ENCODE results near the gene PPARA. TPM values are rescaled to one million over a fixed set of nuclear protein-coding genes. Genes with fewer than 3 reads are reported as not detected.

PPARA gene
- total and polyA plus RNA-seq, 7 experiments from 2014 or later = 3.7 to 21.6 (median 16.4) TPM

GRCh38 chr22:46213052-46213451 lies 62.7 kb downstream of the PPARA start:
- Histone ChIP-seq H3K4me3 (ENCODE audit: low read length) (no peak overlapping the region), H3K9me3 (ENCODE audit: control insufficient read depth in 2 of 3, low read length in 3 of 3) (peaks cover 0 to 8% (median 0%) of the 10 kb centered on the region in 3 experiments), H3K27me3 (ENCODE audit: control insufficient read depth in 2 of 2, insufficient read depth in 2 of 2, low read length in 2 of 2) (no peaks in the 10 kb centered on the region), H3K4me1 (ENCODE audit: control insufficient read depth in 2 of 2, insufficient read depth in 2 of 2, low read length in 2 of 2) (no peaks in the 10 kb centered on the region), H3K36me3 (ENCODE audit: control insufficient read depth in 2 of 3, insufficient read depth in 3 of 3, low read length in 3 of 3) (peaks cover 0 to 28% (median 0%) of the 10 kb centered on the region in 3 experiments), H3K27ac (ENCODE audit: low read depth, low read length) (no peak overlapping the region)
- H3K27ac Mint-ChIP-seq = peak overlapping the region in 1 of 9 donors; percentile 9
- POLR2A ChIA-PET = no interaction called here
- CTCF ChIA-PET = no interaction called here
- ATAC-seq (no peak), DNase-seq (no peak)
- intact Hi-C loops (cut with micrococcal nuclease) = no loop called here
- peaks cover 0 to 9% (median 0%) of the 10 kb centered on the region in 7 donors for H3K4me1 Mint-ChIP-seq
- no peaks in the 10 kb centered on the region for H3K27me3 Mint-ChIP-seq
- peaks cover 8 to 26% (median 13%) of the 10 kb centered on the region in 11 donors for H3K9me3 Mint-ChIP-seq
- H3K36me3 Mint-ChIP-seq = peaks cover 19 to 84% (median 60%) of the 10 kb centered on the region in 5 donors
- H3K4me3 Mint-ChIP-seq = no peak overlapping the region

GRCh38 chr22:46214149-46214548 lies 63.8 kb downstream of the PPARA start:
- peaks cover 1 to 19% (median 6%) of the 10 kb centered on the region in 11 donors for H3K9me3 Mint-ChIP-seq
- no peak for ATAC-seq
- H3K4me3 ChIP-seq (ENCODE audit: low read length) = no peak overlapping the region
- intact Hi-C loops (cut with micrococcal nuclease) = no loop called here
- H3K36me3 ChIP-seq (ENCODE audit: control insufficient read depth in 2 of 3, insufficient read depth in 3 of 3, low read length in 3 of 3) = peaks cover 0 to 23% (median 0%) of the 10 kb centered on the region in 3 experiments
- ChIA-PET POLR2A (no interaction called here), CTCF (interaction anchor here (0.5 kb wide), 1 partner anchor 70 kb away, joined by 5 read pairs; no protein-coding TSS in a partner anchor)
- no peak overlapping the region for H3K4me3 Mint-ChIP-seq
- no peaks in the 10 kb centered on the region for H3K27me3 Mint-ChIP-seq
- H3K36me3 Mint-ChIP-seq = peaks cover 12 to 77% (median 55%) of the 10 kb centered on the region in 5 donors
- H3K4me1 ChIP-seq (ENCODE audit: control insufficient read depth in 2 of 2, insufficient read depth in 2 of 2, low read length in 2 of 2) = no peaks in the 10 kb centered on the region
- no peaks in the 10 kb centered on the region for H3K27me3 ChIP-seq (ENCODE audit: control insufficient read depth in 2 of 2, insufficient read depth in 2 of 2, low read length in 2 of 2)
- H3K27ac ChIP-seq (ENCODE audit: low read depth, low read length) = no peak overlapping the region
- H3K4me1 Mint-ChIP-seq = peaks cover 0 to 9% (median 0%) of the 10 kb centered on the region in 7 donors
- H3K9me3 ChIP-seq (ENCODE audit: control insufficient read depth in 2 of 3, low read length in 3 of 3) = peaks cover 0 to 2% (median 0%) of the 10 kb centered on the region in 3 experiments
- H3K27ac Mint-ChIP-seq = no peak overlapping the region
- DNase-seq = no peak

DNA sequence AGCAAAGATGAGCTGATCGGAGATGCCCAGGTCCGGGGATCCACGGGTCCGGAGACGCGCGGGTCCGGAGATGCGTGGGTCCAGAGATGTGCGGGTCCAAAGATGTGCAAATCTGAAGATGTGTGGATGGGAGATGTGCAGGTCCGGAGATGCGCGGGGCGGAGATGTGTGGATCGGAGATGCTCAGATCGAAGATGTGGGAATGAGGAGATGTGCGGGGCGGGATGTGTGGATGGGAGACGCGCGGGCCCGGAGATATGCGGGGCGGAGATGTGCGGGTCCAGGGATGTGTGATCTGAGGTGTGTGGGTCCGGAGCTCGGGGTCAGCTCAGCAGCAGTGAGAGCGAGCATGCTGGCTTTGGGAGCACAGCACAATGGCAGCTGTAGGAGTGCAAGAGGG lies 64.3 kb downstream of the PPARA start:
- ATAC-seq (no peak), DNase-seq (no peak)
- no peaks in the 10 kb centered on the region for H3K9me3 ChIP-seq (ENCODE audit: control insufficient read depth in 2 of 3, low read length in 3 of 3)
- Mint-ChIP-seq H3K4me3 (no peak overlapping the region), H3K36me3 (peaks cover 10 to 77% (median 55%) of the 10 kb centered on the region in 5 donors), H3K9me3 (peaks cover 0 to 15% (median 1%) of the 10 kb centered on the region in 11 donors), H3K4me1 (peaks cover 0 to 12% (median 4%) of the 10 kb centered on the region in 7 donors), H3K27me3 (no peaks in the 10 kb centered on the region), H3K27ac (peak overlapping the region in 1 of 9 donors; percentile 52)
- intact Hi-C loops (cut with micrococcal nuclease) = no loop called here
- no peaks in the 10 kb centered on the region for H3K4me1 ChIP-seq (ENCODE audit: control insufficient read depth in 2 of 2, insufficient read depth in 2 of 2, low read length in 2 of 2)
- H3K27ac ChIP-seq (ENCODE audit: low read depth, low read length) = no peak overlapping the region
- no peaks in the 10 kb centered on the region for H3K27me3 ChIP-seq (ENCODE audit: control insufficient read depth in 2 of 2, insufficient read depth in 2 of 2, low read length in 2 of 2)
- ChIA-PET POLR2A (no interaction called here), CTCF (interaction anchor here (0.5 kb wide), 1 partner anchor 70 kb away, joined by 5 read pairs; no protein-coding TSS in a partner anchor)
- no peak overlapping the region for H3K4me3 ChIP-seq (ENCODE audit: low read length)
- peaks cover 0 to 28% (median 0%) of the 10 kb centered on the region in 3 experiments for H3K36me3 ChIP-seq (ENCODE audit: control insufficient read depth in 2 of 3, insufficient read depth in 3 of 3, low read length in 3 of 3)

DNA sequence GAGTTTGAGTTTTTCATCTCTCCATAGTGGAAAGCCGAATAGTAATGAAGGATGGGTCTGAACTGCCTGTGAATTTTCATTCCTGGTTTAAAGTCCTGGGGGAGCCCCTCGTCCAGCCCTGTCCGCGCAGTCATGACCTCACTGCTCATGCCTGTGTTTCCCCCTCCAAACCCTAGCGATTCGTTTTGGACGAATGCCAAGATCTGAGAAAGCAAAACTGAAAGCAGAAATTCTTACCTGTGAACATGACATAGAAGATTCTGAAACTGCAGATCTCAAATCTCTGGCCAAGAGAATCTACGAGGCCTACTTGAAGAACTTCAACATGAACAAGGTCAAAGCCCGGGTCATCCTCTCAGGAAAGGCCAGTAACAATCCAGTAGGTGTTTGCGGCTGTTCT lies 69.3 kb downstream of the PPARA start:
- ATAC-seq (no peak), DNase-seq (peak in 2 of 9 donors; percentile 2 to 7)
- H3K27me3 ChIP-seq (ENCODE audit: control insufficient read depth in 2 of 2, insufficient read depth in 2 of 2, low read length in 2 of 2) = no peaks in the 10 kb centered on the region
- Mint-ChIP-seq H3K27ac (peak overlapping the region in 3 of 9 donors; percentile 5 to 65 (median 60)), H3K4me1 (peaks cover 0 to 14% (median 5%) of the 10 kb centered on the region in 7 donors), H3K27me3 (no peaks in the 10 kb centered on the region), H3K9me3 (peaks cover 0 to 2% (median 0%) of the 10 kb centered on the region in 11 donors), H3K4me3 (peak overlapping the region in 1 of 10 donors; percentile 12), H3K36me3 (peaks cover 0 to 47% (median 24%) of the 10 kb centered on the region in 5 donors)
- H3K27ac ChIP-seq (ENCODE audit: low read depth, low read length) = no peak overlapping the region
- H3K4me1 ChIP-seq (ENCODE audit: control insufficient read depth in 2 of 2, insufficient read depth in 2 of 2, low read length in 2 of 2) = no peaks in the 10 kb centered on the region
- H3K36me3 ChIP-seq (ENCODE audit: control insufficient read depth in 2 of 3, insufficient read depth in 3 of 3, low read length in 3 of 3) = peaks cover 0 to 31% (median 0%) of the 10 kb centered on the region in 3 experiments
- ChIA-PET CTCF (no interaction called here), POLR2A (no interaction called here)
- intact Hi-C loops (cut with micrococcal nuclease) = no loop called here
- no peaks in the 10 kb centered on the region for H3K9me3 ChIP-seq (ENCODE audit: control insufficient read depth in 2 of 3, low read length in 3 of 3)
- no peak overlapping the region for H3K4me3 ChIP-seq (ENCODE audit: low read length)

GRCh38 chr22:46220921-46221320 lies 70.6 kb downstream of the PPARA start:
- POLR2A ChIA-PET = no interaction called here
- Mint-ChIP-seq H3K27ac (no peak overlapping the region), H3K9me3 (peaks cover 0 to 4% (median 0%) of the 10 kb centered on the region in 11 donors), H3K4me1 (peaks cover 0 to 14% (median 5%) of the 10 kb centered on the region in 7 donors), H3K27me3 (no peaks in the 10 kb centered on the region), H3K4me3 (peak overlapping the region in 1 of 10 donors; percentile 30), H3K36me3 (peaks cover 3 to 37% (median 24%) of the 10 kb centered on the region in 5 donors)
- CTCF ChIA-PET = no interaction called here
- no peak overlapping the region for H3K27ac ChIP-seq (ENCODE audit: low read depth, low read length)
- intact Hi-C loops (cut with micrococcal nuclease) = no loop called here
- no peak overlapping the region for H3K4me3 ChIP-seq (ENCODE audit: low read length)
- H3K4me1 ChIP-seq (ENCODE audit: control insufficient read depth in 2 of 2, insufficient read depth in 2 of 2, low read length in 2 of 2) = no peaks in the 10 kb centered on the region
- H3K36me3 ChIP-seq (ENCODE audit: control insufficient read depth in 2 of 3, insufficient read depth in 3 of 3, low read length in 3 of 3) = peaks cover 0 to 25% (median 0%) of the 10 kb centered on the region in 3 experiments
- ATAC-seq (no peak), DNase-seq (no peak)
- H3K9me3 ChIP-seq (ENCODE audit: control insufficient read depth in 2 of 3, low read length in 3 of 3) = no peaks in the 10 kb centered on the region
- H3K27me3 ChIP-seq (ENCODE audit: control insufficient read depth in 2 of 2, insufficient read depth in 2 of 2, low read length in 2 of 2) = no peaks in the 10 kb centered on the region

- Mint-ChIP-seq H3K9me3 (peaks cover 0 to 5% (median 0%) of the 10 kb centered on the region in 11 donors), H3K4me3 (no peak overlapping the region), H3K27ac (peak overlapping the region in 1 of 9 donors; percentile 25), H3K27me3 (no peaks in the 10 kb centered on the region), H3K4me1 (peaks cover 0 to 13% (median 5%) of the 10 kb centered on the region in 7 donors), H3K36me3 (peaks cover 4 to 26% (median 15%) of the 10 kb centered on the region in 5 donors)
- Histone ChIP-seq H3K27ac (ENCODE audit: low read depth, low read length) (no peak overlapping the region), H3K4me3 (ENCODE audit: low read length) (no peak overlapping the region), H3K9me3 (ENCODE audit: control insufficient read depth in 2 of 3, low read length in 3 of 3) (no peaks in the 10 kb centered on the region), H3K36me3 (ENCODE audit: control insufficient read depth in 2 of 3, insufficient read depth in 3 of 3, low read length in 3 of 3) (peaks cover 0 to 11% (median 0%) of the 10 kb centered on the region in 3 experiments), H3K27me3 (ENCODE audit: control insufficient read depth in 2 of 2, insufficient read depth in 2 of 2, low read length in 2 of 2) (no peaks in the 10 kb centered on the region), H3K4me1 (ENCODE audit: control insufficient read depth in 2 of 2, insufficient read depth in 2 of 2, low read length in 2 of 2) (no peaks in the 10 kb centered on the region)
- CTCF ChIA-PET = no interaction called here
- ATAC-seq = no peak
- POLR2A ChIA-PET = no interaction called here
- no peak for DNase-seq
- intact Hi-C loops (cut with micrococcal nuclease) = no loop called here
Observed at GRCh38 chr22:46224044-46224897, 73.9 kb downstream of the PPARA start.
